ENCODE measurements around the gene WDR70.
"Not testable (repeated sequence)": the region's sequence is repeated elsewhere in the genome, so short reads cannot be mapped to it uniquely, and the experiment has no call there.

Gene WDR70

DNA sequence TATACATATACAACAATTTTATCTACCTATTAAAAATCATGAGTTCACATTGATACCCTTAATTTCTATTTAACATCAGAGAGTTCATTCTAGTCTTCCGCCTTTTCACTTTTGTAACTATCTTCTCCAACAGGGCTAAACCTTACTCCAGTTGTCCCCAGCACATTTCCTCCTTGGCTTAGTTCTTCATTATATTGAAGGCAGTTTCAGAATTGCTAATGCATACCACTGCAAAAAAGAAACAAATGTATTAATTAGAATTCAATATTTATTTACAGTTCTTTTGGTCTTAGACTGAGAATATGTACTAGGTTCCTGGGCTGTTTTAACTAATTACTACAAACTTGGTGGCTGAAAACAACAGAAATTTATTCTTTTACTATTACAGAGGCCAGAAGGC, 132.5 kb downstream of the WDR70 start:
- Histone ChIP-seq H3K27ac (no peak overlapping the region), H3K4me3 (no peak overlapping the region)
- TF ChIP-seq, protein P1, sequence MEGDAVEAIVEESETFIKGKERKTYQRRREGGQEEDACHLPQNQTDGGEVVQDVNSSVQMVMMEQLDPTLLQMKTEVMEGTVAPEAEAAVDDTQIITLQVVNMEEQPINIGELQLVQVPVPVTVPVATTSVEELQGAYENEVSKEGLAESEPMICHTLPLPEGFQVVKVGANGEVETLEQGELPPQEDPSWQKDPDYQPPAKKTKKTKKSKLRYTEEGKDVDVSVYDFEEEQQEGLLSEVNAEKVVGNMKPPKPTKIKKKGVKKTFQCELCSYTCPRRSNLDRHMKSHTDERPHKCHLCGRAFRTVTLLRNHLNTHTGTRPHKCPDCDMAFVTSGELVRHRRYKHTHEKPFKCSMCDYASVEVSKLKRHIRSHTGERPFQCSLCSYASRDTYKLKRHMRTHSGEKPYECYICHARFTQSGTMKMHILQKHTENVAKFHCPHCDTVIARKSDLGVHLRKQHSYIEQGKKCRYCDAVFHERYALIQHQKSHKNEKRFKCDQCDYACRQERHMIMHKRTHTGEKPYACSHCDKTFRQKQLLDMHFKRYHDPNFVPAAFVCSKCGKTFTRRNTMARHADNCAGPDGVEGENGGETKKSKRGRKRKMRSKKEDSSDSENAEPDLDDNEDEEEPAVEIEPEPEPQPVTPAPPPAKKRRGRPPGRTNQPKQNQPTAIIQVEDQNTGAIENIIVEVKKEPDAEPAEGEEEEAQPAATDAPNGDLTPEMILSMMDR (IDR thresholded peaks at IDR 0.05), result no peak
- DNase-seq (ENCODE audit: low spot score), result no peak

DNA sequence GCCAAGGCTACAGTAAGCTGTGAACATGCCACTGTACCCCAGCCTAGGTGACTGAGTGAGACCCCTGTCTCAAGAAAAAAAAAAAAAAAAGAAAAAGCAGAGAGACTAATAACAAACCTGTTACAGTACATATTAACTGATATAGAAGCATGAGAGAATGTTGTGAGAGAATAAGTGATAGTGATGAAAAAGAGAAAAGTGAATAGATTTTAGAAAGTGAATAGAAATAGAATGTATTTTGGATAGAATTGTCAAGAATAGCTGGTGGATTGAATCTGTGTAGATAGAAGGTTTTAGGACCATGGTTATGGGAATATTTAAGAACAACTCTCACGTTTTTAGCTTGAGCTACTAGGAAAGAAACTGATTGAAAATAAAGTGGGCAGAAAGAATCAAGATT, 135.8 kb downstream of the WDR70 start:
- TF ChIP-seq, protein P1 (IDR thresholded peaks at IDR 0.05), result no peak
- no peak overlapping the region for H3K27ac ChIP-seq

GRCh38 chr5:37517686-37518085, 138.6 kb downstream of the WDR70 start:
- TF ChIP-seq, protein P1 (IDR thresholded peaks at IDR 0.05), result no peak
- no peak overlapping the region for H3K4me3 ChIP-seq
- DNase-seq (ENCODE audit: low spot score), result no peak
- no peak overlapping the region for H3K27ac ChIP-seq

More for the DNA sequence above, 135.8 kb downstream of the WDR70 start:
- no peak for DNase-seq (ENCODE audit: low spot score)
- H3K4me3 ChIP-seq, result no peak overlapping the region

- not testable (repeated sequence) for DNase-seq (ENCODE audit: low spot score); H3K4me3 ChIP-seq; H3K27ac ChIP-seq
Measured at GRCh38 chr5:37518356-37518755, 139.2 kb downstream of the WDR70 start.

GRCh38 chr5:37519304-37519703, 140.2 kb downstream of the WDR70 start:
- TF ChIP-seq, protein P1 (IDR thresholded peaks at IDR 0.05), result no peak
- no peak overlapping the region for H3K27ac ChIP-seq
- no peak for DNase-seq (ENCODE audit: low spot score)
- H3K4me3 ChIP-seq, result no peak overlapping the region

DNA sequence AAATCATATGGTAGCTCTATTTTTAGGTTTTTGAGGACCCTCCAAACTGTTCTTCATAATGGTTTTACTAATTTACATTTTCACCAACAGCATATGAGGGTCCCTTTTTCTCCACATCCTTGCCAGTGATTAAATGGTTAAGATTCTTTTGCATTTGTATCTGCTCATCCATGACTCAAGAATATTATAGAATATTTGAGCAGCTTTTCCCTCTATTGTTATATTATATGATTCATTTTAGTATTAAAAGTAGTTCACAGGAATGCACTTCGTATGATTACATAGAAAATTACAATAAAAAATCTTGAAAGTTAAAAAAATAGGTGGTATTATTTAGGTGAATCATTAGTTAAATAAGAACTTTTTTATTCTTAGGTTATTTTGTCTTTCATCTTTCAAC, 140.7 kb downstream of the WDR70 start:
- Histone ChIP-seq H3K4me3 (no peak overlapping the region), H3K27ac (no peak overlapping the region)
- no peak for DNase-seq (ENCODE audit: low spot score)
- TF ChIP-seq, protein P1 (IDR thresholded peaks at IDR 0.05), result no peak

DNA sequence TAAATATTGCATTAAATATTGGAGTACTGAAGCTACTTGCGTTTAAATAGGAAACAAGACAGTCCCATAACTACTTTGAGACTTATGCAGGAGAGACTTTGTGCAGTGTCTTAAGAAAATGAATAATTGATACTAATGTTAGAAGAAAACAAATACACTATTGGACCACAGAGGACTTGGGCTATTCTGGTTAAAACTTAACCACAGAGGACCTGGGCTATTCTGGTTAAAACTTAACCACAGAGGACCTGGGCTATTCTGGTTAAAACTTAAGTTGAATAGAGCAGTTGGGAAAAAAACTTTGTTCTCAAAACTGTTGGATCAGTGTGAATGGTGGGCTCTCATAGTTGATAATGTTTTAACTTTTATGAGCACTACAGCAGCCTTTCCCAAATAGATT, 141.7 kb downstream of the WDR70 start:
- DNase-seq (ENCODE audit: low spot score), result no peak
- no peak overlapping the region for H3K4me3 ChIP-seq
- no peak overlapping the region for H3K27ac ChIP-seq
- TF ChIP-seq, protein P1 (IDR thresholded peaks at IDR 0.05), result no peak

All from coronary artery (tissue), 2 donors.